Activated T-helper 1 cell treated with anti-CD3 and anti-CD28 coated beads, Interleukin-12 subunit alpha, Interleukin-12 subunit beta, Interleukin-2, Interleukin-4 antibody, amounts not matched to agents 30 ng/mL and 10 ng/mL and 1 ng/mL, durations not matched to agents 14 hours and 24 hours and 36 hours (primary cell): Measurements from ENCODE around the gene RPN2. TPM values are rescaled to one million over a fixed set of nuclear protein-coding genes. Genes with fewer than 3 reads are reported as not detected.

Experiments
- DNase-seq: peaks from one replicate; pipeline ENCODE4 v3.0.0; 2021; ENCODE audit warnings: low spot score
- H3K27ac Mint-ChIP-seq: one replicate; pipeline ENCODE4 v1.8.0; 2021; ENCODE audit warnings: mild to moderate bottlenecking, mixed read lengths
- H3K27me3 Mint-ChIP-seq: one replicate; pipeline ENCODE4 v1.8.0; 2022; ENCODE audit warnings: mild to moderate bottlenecking, moderate library complexity, mixed read lengths; ENCODE audit not compliant: insufficient read depth
- H3K36me3 Mint-ChIP-seq: one replicate; pipeline ENCODE4 v1.8.0; 2021; ENCODE audit warnings: low read depth, mixed read lengths
- H3K4me1 Mint-ChIP-seq: one replicate; pipeline ENCODE4 v1.8.0; 2021; ENCODE audit warnings: low read depth, mixed read lengths
- H3K4me3 Mint-ChIP-seq: one replicate; pipeline ENCODE4 v1.8.0; 2021; ENCODE audit warnings: mild to moderate bottlenecking, moderate library complexity, mixed read lengths
- H3K9me3 Mint-ChIP-seq: one replicate; pipeline ENCODE4 v1.8.0; 2021; ENCODE audit warnings: mixed read lengths
- intact Hi-C: fragments of 100-400 bp; cut with micrococcal nuclease; formaldehyde crosslinking; loops from one replicate; pipeline ENCODE4 v1.15.1; 2024
- total RNA-seq: library from RNA; stranded (reverse); gene quantifications from 2 replicates; pipeline ENCODE4 v1.2.3, GENCODE V29; 2022

Gene RPN2
- total RNA-seq, 1 donor from 2014 or later = 223 TPM

GRCh38 chr20:37274851-37275524, 95.9 kb downstream of the RPN2 start:
- no peak for DNase-seq
- H3K4me3 Mint-ChIP-seq = no peak overlapping the region
- peaks cover under 1% of the 10 kb centered on the region for H3K4me1 Mint-ChIP-seq
- peaks cover 5% of the 10 kb centered on the region for H3K27me3 Mint-ChIP-seq
- intact Hi-C loops = no loop called here
- H3K27ac Mint-ChIP-seq = no peak overlapping the region
- no peaks in the 10 kb centered on the region for H3K9me3 Mint-ChIP-seq
- no peaks in the 10 kb centered on the region for H3K36me3 Mint-ChIP-seq

- Mint-ChIP-seq H3K4me3 (no peak overlapping the region), H3K4me1 (no peaks in the 10 kb centered on the region), H3K9me3 (no peaks in the 10 kb centered on the region), H3K36me3 (no peaks in the 10 kb centered on the region), H3K27ac (no peak overlapping the region), H3K27me3 (peaks cover 10% of the 10 kb centered on the region)
- intact Hi-C loops = no loop called here
- DNase-seq = no peak
Measured at GRCh38 chr20:37276494-37277252, 97.5 kb downstream of the RPN2 start.

GRCh38 chr20:37277253-37277593, 98.1 kb downstream of the RPN2 start:
- Mint-ChIP-seq H3K4me1 (no peaks in the 10 kb centered on the region), H3K36me3 (no peaks in the 10 kb centered on the region), H3K9me3 (no peaks in the 10 kb centered on the region), H3K27me3 (peaks cover 10% of the 10 kb centered on the region), H3K4me3 (no peak overlapping the region), H3K27ac (no peak overlapping the region)
- intact Hi-C loops = no loop called here
- no peak for DNase-seq

- DNase-seq = no peak
- Mint-ChIP-seq H3K9me3 (no peaks in the 10 kb centered on the region), H3K36me3 (no peaks in the 10 kb centered on the region), H3K27ac (no peak overlapping the region), H3K4me1 (no peaks in the 10 kb centered on the region), H3K4me3 (no peak overlapping the region), H3K27me3 (peaks cover 10% of the 10 kb centered on the region)
- intact Hi-C loops = no loop called here
Measured at GRCh38 chr20:37278966-37279590, 99.9 kb downstream of the RPN2 start.

- Mint-ChIP-seq H3K27me3 (peaks cover 10% of the 10 kb centered on the region), H3K9me3 (no peaks in the 10 kb centered on the region), H3K27ac (no peak overlapping the region), H3K4me3 (no peak overlapping the region), H3K4me1 (no peaks in the 10 kb centered on the region), H3K36me3 (no peaks in the 10 kb centered on the region)
- DNase-seq = no peak
- intact Hi-C loops = no loop called here
Measured at GRCh38 chr20:37279820-37280219, 100.7 kb downstream of the RPN2 start.

GRCh38 chr20:37280403-37280802, 101.3 kb downstream of the RPN2 start:
- intact Hi-C loops = no loop called here
- Mint-ChIP-seq H3K4me1 (no peaks in the 10 kb centered on the region), H3K27me3 (peaks cover 10% of the 10 kb centered on the region), H3K9me3 (no peaks in the 10 kb centered on the region), H3K27ac (no peak overlapping the region), H3K4me3 (no peak overlapping the region), H3K36me3 (no peaks in the 10 kb centered on the region)
- no peak for DNase-seq

- no peak for DNase-seq
- H3K4me1 Mint-ChIP-seq = no peaks in the 10 kb centered on the region
- no peak overlapping the region for H3K4me3 Mint-ChIP-seq
- no peaks in the 10 kb centered on the region for H3K36me3 Mint-ChIP-seq
- intact Hi-C loops = no loop called here
- H3K9me3 Mint-ChIP-seq = no peaks in the 10 kb centered on the region
- H3K27ac Mint-ChIP-seq = no peak overlapping the region
- H3K27me3 Mint-ChIP-seq = peaks cover 12% of the 10 kb centered on the region
Measured at GRCh38 chr20:37282556-37282955, 103.4 kb downstream of the RPN2 start.

- peaks cover 17% of the 10 kb centered on the region for H3K27me3 Mint-ChIP-seq
- H3K4me1 Mint-ChIP-seq = no peaks in the 10 kb centered on the region
- no peaks in the 10 kb centered on the region for H3K9me3 Mint-ChIP-seq
- H3K27ac Mint-ChIP-seq = no peak overlapping the region
- DNase-seq = no peak
- H3K4me3 Mint-ChIP-seq = no peak overlapping the region
- intact Hi-C loops = no loop called here
- H3K36me3 Mint-ChIP-seq = no peaks in the 10 kb centered on the region
Measured at GRCh38 chr20:37283530-37284195, 104.5 kb downstream of the RPN2 start.

GRCh38 chr20:37284691-37285161, 105.6 kb downstream of the RPN2 start:
- Mint-ChIP-seq H3K27me3 (peaks cover 17% of the 10 kb centered on the region), H3K36me3 (no peaks in the 10 kb centered on the region), H3K4me1 (no peaks in the 10 kb centered on the region), H3K27ac (no peak overlapping the region), H3K4me3 (no peak overlapping the region), H3K9me3 (no peaks in the 10 kb centered on the region)
- intact Hi-C loops = no loop called here
- DNase-seq = no peak

GRCh38 chr20:37285664-37286374, 106.7 kb downstream of the RPN2 start:
- DNase-seq = no peak
- intact Hi-C loops = no loop called here
- H3K27me3 Mint-ChIP-seq = peaks cover 9% of the 10 kb centered on the region
- no peak overlapping the region for H3K27ac Mint-ChIP-seq
- no peaks in the 10 kb centered on the region for H3K36me3 Mint-ChIP-seq
- H3K4me1 Mint-ChIP-seq = peaks cover 2% of the 10 kb centered on the region
- H3K9me3 Mint-ChIP-seq = no peaks in the 10 kb centered on the region
- no peak overlapping the region for H3K4me3 Mint-ChIP-seq

- Mint-ChIP-seq H3K9me3 (no peaks in the 10 kb centered on the region), H3K27ac (no peak overlapping the region), H3K36me3 (peaks cover 15% of the 10 kb centered on the region), H3K4me3 (peak overlapping the region; percentile 71), H3K27me3 (peaks cover 9% of the 10 kb centered on the region), H3K4me1 (peaks cover 19% of the 10 kb centered on the region)
- intact Hi-C loops = no loop called here
- DNase-seq = no peak
Measured at GRCh38 chr20:37288091-37288490, 109.0 kb downstream of the RPN2 start.

GRCh38 chr20:37290158-37290810, 111.2 kb downstream of the RPN2 start:
- Mint-ChIP-seq H3K4me1 (peaks cover 36% of the 10 kb centered on the region), H3K27me3 (peaks cover 9% of the 10 kb centered on the region), H3K9me3 (no peaks in the 10 kb centered on the region), H3K4me3 (peak overlapping the region; percentile 86), H3K36me3 (peaks cover 29% of the 10 kb centered on the region), H3K27ac (peak overlapping the region; percentile 93)
- intact Hi-C loops = no loop called here
- DNase-seq = no peak
